ENCODE data around the gene SLC25A19.
"Not testable (repeated sequence)": the region's sequence is repeated elsewhere in the genome, so short reads cannot be mapped to it uniquely, and the experiment has no call there.

Gene SLC25A19

DNA sequence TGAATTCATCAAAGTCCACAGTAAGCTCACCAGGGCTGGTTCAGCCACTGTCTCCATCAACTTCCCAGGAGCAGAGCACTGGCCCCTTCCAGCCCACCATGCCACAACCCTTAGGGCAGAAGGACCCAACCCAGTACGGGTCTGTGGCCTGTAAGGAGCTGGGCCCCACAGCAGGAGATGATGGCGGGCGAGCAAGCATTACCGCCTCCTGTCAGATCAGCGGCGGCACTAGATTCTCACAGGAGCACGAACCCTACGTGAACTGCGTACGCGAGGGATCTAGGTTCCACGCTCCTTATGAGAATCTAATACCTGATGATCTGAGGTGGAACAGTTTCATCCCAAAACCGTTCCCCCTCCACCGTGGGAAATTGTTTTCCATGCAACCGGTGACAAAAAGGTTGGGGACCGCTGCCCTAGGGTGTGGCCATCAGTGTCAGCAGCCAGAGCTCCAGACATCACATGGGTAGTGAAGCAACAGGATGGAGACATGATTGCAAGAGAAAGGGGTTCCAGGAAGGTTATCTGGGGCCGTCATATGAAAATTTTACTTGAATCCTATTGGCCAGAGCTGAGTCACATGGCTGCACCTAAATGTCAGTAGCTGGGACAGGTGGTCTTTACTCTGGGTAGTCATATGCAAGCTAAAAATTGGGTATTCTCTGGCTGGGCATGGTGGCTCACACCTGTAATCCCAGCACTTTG lies 12.4 kb upstream of the SLC25A19 start:
- DNase-seq = peak; percentile 89 to 90

DNA sequence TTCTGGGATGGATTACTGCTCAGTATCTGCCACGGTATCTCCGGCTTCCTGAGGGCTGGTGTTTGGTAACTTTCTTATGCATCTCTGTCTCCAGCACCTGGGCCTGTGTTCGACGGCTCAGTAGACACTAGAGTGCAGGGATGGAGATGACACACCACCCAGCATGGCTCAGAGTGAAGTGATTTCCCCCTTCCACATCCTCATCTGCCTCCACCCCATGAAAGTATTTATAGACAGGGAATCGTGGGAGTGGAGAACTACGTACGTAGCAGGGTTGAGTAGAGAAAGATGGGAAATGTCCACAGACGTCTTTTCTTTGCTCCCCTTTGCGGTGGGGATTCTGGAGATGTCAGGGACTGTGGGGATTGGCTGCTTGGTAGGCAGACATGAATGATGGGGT lies 11.8 kb upstream of the SLC25A19 start:
- DNase-seq = peak; percentile 76 to 85

DNA sequence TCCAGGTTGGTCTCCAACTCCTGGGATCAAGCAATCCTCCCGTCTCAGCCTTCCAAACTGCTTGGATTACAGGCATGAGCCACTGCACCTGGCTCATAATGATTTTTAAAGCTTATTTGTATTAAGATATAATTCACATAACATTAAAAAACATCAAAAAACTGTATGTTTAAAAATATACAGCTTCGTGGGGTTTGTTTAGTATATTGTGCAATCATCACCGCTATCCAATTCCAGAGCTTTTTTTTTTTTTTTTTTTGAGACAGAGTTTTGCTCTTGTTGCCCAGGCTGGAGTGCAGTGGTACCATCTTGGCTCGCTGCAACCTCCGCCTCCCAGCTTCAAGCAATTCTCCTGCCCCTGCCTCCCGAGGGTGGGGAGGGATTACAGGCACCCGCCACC lies 11.0 kb upstream of the SLC25A19 start:
- no peak for DNase-seq

DNA sequence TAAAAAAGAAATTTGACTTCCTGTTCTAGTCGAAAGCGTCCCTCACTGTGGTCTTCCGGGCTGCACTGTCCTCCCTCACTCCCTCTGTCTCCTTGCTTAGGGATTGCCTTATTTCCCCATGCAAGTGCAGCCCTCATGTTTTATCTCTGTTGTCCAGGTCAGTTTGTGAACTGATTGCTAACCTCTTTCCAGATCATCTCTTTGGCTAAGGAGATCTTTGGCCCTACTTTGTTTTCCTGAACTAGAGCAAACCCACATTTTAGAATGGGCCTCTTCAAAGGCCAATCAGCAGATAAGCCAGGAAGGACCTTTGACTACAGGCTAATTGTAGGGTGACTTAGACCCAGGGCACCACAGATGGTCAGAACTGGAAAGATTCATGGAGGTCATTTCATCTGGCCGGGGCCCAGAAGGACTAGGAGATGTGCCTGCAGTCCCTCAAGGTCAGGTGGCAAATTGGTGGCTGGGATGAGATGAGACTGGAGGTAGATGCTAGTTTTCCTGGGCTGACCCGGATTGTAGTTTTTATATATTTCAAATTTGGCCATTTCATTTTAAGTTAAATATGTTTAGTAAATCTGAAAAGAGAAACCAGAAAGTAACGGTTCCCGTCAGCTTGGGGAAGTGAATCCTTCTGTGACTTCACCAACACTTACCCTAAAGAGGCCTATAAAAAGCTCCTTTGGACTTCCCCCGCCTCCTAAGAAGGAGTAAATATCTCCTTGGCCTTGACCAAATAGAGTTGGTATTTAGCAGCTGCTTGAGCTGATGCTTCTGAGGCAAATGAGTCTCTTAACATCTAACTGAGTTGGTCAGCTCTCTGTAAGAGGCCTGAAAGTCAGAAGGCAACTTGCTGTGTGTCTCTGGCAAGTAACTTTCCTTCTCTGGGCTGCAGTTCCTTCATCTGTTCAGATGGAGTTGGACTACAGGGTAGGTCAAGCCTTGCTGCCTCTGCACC lies 6.2 kb upstream of the SLC25A19 start:
- peak; percentile 89 for DNase-seq

DNA sequence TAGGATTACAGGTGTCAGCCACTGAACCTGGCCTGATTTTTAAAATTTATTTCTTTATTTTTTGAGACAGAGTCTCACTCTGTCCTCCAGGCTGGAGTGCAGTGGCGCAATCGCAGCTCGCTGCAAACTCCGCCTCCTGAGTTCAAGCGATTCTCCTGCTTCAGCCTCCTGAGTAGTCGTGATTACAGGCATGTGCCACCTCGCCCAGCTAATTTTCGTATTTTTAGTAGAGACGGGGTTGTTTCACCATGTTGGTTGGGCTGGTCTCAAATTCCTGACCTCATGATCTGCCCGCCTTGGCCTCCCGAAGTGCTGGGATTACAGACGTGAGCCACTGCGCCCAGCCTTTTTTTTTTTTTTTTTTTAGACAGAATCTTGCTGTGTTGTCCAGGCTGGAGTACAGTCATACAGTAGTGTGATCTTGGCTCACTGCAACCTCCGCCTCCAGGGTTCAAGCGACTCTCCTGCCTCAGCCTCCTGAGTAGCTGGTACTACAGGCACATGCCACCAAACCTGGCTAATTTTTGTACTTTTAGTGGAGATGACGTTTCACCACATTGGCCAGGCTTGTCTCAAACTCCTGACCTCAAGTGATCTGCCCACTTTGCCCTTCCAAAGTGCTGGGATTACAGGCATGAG lies 3.7 kb upstream of the SLC25A19 start:
- DNase-seq = peak; percentile 79 to 84

DNA sequence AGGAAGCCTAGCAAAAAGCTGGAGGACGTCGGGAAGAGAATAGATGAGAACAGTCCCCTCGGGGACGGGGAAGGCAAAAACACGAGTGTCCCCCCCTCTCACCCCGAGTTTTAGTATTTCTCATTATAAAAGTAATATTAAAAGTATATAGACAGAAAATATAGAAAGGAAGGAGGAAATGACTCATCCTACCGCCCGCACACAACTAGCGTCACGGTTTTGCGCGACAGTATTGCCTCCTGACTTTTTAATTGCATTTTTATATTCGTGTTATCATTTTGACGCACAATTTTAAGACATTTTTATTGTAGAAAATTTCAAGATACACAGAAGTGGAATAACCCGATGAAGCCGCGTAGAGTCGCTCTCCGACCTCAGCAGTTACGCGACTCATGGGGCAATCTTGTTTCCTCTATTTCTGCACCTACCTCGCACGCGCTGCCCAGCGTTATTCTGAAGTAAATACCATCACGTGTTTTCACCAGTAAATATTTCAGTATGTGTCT lies 652 bp upstream of the SLC25A19 start:
- peak; percentile 89 to 92 for DNase-seq

DNA sequence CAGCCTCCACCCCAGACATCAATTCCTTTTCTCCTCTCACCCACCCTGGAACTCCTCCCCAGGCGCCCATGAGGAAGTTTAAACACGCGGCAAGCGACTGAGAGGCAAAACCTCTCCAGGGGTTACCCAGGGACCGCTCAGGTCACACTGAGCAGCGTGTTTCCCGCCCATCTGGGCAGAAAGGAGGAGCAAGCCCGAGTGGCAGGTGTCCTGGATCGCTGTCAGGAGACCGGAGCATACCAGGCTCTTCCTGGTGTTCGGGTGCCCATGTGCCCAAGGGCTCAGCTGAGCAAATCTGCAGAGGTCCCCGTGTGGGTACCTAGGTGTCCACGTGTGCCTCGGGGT lies 491 bp downstream of the SLC25A19 start:
- peak; percentile 35 to 61 for DNase-seq

DNA sequence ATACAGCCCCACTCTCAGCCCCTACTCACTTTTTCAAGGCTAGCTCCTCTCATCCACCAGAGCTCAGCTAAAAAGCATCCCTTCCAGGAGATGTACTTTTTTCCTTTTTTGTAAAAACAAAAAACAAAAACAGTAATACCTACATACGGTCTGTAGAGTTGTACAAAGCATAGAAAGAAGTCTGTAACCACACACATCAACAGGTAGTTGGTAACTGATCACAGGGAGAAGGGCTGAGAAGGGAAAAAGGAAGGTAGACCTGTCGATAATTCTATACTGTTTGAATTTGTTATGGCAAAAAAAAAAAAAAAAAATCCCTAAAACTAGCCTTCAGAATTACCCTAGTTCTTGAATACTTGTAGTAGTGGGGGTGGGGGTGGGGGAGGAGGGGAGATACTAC lies 874 bp downstream of the SLC25A19 start:
- DNase-seq = no peak

DNA sequence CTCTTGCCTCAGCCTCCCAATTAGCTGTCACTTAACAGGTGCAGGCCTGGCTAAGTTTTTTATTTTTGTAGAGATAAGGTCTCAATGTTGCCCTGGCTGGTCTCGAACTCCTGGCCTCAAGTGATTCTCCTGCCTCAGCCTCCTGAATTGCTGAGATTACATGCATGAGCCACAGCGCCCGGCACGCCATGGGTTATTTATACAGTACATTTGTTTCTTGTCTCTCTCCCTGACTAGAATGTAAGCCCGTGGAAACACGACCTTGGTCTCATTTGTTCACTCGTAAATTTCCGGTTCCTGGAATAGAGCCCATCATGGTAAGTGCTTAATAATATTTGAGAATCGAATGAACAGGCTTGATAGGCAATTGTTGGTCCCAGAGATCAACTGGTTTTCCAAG lies 2.0 kb downstream of the SLC25A19 start:
- DNase-seq = no peak

DNA sequence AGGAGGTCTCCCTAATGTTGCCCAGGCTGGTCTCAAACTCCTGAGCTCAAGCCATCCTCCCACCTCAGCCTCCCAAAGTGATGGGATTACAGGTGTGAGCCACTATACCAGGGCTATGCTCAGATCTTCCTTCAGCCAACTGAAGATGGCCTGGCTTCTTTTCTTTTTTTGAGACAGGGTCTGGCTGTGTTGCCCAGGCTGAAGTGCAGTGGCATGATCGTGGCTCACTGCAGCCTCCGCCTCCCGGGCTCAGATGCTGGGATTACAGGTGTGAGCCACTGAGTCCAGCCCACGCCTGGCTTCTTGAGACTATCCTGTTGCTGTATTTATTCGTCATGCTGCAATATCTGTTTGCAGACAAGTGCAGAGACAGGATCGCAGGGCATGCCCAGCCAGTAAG lies 4.1 kb downstream of the SLC25A19 start:
- DNase-seq = no peak

DNA sequence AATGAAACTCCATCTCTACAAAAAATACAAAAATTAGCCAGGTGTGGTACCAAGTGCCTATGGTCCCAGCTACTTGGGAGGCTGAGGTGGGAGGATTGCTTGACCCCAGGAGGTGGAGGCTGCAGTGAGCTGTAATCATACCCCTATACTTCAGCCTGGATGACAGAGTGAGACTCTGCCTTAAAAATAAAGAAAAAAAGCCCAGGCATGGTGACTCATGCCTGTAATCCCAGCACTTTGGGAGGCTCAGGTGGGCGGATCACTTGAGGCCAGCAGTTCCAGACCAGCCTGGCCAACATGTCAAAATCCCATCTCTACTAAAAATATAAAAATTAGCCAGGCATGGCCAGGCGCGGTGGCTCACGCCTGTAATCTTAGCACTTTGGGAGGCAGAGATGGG lies 9.0 kb downstream of the SLC25A19 start:
- not testable (repeated sequence) for DNase-seq

DNA sequence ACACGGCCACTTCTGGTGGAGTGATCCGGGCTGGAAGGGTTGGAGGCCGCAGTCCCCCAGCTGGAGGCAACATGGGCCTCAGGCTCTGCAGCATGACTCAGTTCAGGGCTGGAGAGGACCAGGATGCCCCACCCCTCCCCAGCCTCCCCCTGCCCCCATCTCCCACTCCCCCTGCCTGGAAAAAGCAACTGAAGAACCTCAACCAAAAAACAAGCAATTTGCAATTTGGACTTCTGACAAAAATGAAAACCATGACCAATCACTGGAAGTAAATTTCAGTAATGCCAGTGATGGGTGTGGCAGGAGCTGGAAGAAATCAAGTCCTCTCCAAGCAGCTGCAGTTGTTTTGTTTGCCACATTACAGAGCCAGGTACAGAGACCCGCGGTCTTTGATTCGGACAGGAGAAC lies 11.6 kb downstream of the SLC25A19 start:
- no peak for DNase-seq

DNA sequence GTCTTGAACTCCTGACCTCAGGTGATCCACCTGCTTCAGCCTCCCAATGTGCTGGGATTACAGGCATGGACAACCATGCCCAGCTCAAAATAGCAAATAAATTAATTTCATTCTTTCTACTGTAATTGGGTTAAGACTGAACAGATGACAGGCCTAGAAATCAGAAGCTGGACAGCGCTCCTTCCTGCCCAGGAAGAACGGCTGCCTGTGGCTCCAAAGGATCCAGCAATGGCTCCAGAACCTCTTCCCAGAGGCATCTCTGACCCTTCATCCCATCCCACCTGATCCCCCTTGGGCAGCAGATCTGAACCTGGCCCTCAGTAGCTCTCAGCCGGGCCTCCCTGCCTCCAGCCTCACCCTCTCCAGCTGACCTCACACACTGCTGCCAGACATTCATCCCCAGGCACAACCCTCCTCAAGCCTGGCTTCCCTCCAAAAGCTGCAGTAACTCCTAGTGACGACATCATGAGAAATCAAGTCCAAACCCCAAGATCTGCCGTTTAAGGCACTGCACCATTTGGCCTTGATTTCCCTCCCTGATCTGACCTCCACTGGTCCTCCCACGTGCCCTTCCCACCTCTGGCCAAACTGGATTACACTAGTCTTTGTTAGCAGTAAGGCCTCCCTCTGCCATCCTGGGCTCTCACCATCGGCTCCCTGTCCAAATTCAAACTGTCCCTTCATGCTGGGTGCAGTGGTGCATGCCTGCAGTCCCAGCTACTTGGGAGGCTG lies 15.1 kb downstream of the SLC25A19 start:
- DNase-seq = peak in 1 of 2 donors; percentile 42

DNA sequence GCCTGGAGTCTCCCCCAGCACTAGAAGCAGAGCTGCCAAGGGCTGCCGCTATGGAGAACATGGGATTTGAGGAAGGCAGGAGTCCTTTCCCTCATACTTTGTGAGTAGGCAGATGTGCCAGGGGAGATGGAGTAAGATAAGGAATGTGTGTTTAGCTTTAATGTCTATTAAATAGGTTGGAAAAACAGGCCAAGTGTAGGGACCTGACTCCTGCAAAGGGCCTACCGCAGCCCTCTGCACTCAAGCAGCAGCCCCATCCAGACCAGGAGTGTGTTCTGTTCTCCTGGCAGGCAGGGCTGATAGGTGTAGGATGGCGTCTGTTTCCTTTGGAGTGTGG lies 16.4 kb downstream of the SLC25A19 start:
- peak in 1 of 2 donors; percentile 6 for DNase-seq

DNA sequence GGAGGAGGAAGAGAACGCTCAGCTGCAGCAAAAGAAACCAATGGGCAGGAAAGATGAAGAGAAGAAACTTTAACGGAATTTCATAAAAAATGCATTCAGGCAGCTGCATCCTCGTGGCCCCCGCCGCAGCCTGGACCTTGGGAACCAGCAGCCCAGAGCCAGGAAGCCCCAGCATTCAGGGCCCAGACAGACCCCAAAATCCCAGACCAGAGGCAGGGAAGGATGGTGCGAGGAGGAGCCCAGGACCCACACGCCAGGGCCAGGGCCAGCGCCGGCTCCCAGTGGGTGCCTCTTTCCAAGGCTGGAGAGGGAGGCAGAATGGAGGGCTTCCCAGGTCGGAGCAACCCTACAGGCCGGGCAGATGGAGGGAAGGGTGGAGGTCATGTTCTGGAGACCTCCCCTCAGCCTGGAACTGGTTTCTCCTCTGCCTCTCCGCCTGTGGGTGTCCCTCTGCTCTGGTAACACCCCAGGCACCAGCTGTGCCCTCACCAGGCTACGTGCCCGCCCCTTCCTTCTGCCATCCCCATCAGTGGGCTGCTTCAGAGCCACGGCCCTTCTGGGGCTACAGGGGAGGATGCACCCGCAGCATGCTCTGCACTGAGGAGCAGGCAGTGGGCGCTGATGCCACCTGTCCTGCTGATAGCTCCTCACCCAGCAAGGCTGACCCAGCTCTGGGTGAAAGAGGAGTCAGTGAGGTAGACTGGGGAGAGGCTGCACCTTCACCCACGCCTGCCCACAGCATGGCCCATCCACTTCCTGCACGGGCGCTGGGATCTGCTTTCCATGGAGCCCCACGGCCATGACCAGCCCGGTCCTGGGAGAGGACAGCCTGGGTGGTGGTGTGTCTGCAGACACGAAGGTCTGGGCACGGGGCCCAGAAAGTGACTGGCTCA lies 17.0 kb downstream of the SLC25A19 start:
- DNase-seq = no peak

DNA sequence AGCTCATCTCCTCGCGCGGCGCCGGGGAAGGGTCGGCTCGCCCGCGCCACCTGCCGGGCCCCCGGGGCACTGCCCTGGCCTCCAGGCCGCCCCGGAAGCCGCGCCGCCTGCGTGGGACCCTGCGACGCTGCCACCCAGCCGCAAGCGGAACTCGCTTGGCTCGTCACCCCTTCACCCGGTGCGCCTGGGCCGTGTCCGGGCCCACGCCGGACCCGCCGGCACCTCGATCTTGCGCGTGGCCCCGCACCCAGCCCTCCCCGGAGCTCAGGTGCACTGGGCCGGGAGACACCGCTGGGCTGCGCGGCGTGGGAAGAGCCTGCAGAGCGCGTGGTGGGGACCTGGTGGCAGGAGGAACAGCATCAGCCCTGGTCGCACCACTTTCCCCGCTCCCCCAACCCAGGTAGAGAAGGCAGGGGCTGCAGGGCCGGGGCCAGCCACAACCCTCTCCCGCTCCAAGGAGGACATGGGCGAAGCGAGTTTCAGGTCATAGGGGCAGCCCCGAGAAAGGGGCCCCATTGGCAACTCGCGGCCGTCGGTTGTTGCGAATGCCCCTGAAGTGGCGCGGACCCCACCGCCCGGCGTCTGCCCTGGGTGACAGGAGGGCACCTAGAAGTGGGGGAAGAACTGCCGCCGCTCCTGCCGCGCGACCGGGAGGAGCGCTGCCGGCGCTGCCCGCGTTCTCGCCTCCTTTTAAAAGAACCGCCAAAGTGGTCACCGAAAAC lies 17.8 kb downstream of the SLC25A19 start:
- peak; percentile 90 to 93 for DNase-seq

DNA sequence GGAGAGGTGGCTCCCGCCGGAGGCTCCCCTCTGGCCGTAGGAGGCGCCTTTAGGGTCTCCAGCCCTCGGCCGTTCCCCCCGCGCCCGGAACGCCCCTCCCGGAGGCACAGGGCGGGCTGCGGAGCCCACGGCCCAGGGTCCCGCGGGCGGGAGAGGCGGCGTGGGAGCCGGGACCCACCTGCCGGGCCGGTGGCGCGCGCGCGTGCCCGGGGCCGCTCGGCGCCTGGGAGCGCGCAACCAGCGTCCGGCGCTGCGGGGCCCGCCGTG lies 18.3 kb downstream of the SLC25A19 start, which contains the start of gene MIF4GD:
Gene MIF4GD (minus strand): TSS at position 266 of the 267 bp plus-strand sequence. CDS start 1,036 bp downstream, outside the sequence.
- no peak for DNase-seq

DNA sequence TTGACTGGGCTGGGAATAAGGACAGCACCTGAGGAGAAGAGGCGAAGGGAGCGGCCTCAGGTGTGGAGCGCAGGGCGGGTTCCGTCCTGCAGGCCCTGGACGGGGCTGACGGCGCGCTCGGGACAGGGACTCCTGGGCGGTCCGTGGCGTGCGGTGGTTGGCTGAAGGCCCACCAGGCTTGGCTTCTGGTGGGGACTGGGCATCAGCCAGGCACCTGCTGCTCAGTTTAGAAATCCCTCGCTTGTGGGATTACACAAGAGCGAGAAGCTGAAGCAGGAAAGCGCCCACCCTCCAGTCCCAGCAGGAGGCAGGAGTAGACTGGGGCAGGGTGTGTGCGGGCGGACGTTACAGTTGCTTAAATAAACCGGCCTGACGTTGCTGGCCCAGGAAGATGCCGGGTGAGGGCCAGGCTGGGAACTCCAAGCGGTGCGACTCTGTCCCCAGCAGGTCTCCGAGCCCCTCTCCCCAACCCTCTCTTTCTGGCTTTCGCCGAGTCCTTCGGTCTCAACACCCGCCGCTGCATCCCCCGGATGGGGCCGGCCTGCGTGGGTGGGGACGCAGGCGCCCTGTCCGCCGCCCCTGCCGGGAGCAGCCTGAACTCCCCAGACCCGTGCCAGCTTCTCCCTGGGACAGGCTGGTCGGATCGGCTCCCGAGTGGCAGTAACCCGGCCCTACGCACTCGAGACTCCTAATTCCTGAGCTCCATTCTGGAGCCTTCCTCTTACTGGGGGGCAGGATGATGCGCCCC lies 18.8 kb downstream of the SLC25A19 start:
- DNase-seq = peak; percentile 76 to 87

DNA sequence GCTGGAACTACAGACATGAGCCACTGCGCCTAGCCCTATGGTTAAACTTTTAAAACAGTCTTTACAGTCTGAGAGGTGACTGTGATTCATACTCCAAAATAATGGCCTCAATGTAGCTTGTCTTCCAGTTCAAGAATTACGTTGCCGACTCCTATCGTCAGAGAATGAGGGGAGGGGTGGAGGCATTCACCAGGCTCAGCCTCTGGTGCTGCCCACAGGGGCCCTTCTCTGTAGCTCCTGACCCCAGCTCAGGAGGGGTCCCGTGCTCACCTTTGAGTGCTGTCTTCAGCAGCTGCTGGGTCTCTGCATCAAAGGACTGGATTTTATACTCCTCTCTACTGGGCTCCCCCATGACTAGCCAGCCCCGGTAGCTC lies 19.4 kb downstream of the SLC25A19 start:
- DNase-seq = no peak

All from inflammatory macrophage (primary cell).